Testis (tissue), 2 donors: ENCODE data around the gene RELCH.

Source experiments
- CTCF ChIP-seq, 3 experiments: fragments of 450-650 bp in 2 of 3; fragments of 200-600 bp in 1 of 3; sonication (generic) in 1 of 3; IDR thresholded peaks; one replicate each; pipeline ENCODE4 v1.5.1; 2016 to 2019; ENCODE audit warnings: antibody characterized with exemption in 3 of 3, mild to moderate bottlenecking in 2 of 3, moderate library complexity in 1 of 3
- POLR2A ChIP-seq: fragments of 450-650 bp; IDR thresholded peaks from one replicate; pipeline ENCODE4 v1.6.1; 2017; ENCODE audit warnings: antibody characterized with exemption, mild to moderate bottlenecking, moderate library complexity

GRCh38 chr18:62285281-62285680 is 98.2 kb downstream of the RELCH start:
- TF ChIP-seq POLR2A (no peak), CTCF (IDR thresholded peaks at IDR 0.05) (no peak)
